Stimulated activated naive CD4-positive, alpha-beta T cell treated with Interleukin-2 at 50 U/mL for 16 hours (primary cell): ENCODE measurements around the gene STT3A.
A peak's percentile ranks its signal among the peaks of the same experiment; 100 is the strongest.

Experiments used
- DNase-seq: peaks from one replicate; lab custom pipeline; 2025; lab: John Stamatoyannopoulos, UW

The STT3A gene

GRCh38 chr11:125588505-125588904 lies 4.1 kb upstream of the STT3A start:
- no peak for DNase-seq

- peak; percentile 34 for DNase-seq
Observed at GRCh38 chr11:125591649-125592304, 875 bp upstream of the STT3A start.

DNA sequence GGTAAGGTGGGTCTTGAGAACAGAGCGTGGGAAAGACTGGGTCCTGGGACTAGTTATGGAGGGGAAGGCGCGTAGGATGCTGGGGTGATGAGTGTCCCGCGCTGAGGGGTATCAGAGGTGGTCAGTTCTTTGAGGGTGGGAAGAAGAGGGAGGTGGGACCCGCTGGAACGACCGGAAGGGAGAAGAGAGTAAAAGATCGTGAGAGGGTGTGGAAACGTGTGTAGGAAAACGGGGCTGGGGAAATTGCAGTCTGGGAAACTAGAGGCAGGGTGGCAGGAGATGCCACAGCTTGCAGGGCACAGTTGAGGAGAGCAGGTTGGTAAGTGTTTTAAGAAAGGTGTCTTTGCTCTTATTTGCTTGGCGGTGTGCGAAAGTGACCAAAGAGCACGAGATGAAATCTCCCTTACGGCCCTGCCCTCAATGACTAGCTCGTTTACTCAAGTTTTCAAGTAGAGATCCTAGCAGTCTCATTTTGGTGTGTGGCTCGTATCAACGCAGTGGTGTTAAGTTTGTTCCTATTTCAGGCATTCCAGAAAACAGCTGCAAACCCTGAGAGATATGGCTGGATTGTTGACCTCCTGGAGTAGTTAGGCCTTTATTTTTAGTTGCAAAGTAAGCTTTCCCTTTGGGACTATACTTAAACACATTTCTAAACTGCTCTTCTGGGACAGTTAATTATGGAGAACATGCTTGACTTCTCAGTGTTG lies 615 bp downstream of the STT3A start:
- no peak for DNase-seq

GRCh38 chr11:125594958-125595357 lies 2.3 kb downstream of the STT3A start:
- DNase-seq, result no peak

- no peak for DNase-seq
Observed at GRCh38 chr11:125600663-125601062, 8.0 kb downstream of the STT3A start.

DNA sequence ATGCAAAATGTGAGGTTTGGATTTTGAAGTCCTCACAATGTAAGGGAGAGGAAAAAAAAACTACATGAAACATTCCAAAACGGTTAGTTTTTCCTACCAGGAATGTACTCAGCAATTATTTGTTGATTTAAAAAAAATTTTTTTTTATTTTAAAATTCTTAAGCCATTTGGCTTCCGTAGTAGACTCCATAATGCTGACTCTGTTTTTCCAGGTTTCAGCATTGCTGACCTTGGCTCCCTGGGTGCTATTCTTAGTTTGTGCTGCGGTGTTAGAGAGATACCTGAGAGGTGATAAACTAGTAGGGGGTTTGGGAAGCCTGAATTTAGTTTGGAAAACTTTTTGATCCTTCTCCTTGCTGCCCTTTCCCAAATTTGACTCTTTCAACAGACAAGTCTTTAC lies 10.6 kb downstream of the STT3A start:
- DNase-seq, result no peak

- DNase-seq, result no peak
Observed at GRCh38 chr11:125605417-125605816, 12.8 kb downstream of the STT3A start.

DNA sequence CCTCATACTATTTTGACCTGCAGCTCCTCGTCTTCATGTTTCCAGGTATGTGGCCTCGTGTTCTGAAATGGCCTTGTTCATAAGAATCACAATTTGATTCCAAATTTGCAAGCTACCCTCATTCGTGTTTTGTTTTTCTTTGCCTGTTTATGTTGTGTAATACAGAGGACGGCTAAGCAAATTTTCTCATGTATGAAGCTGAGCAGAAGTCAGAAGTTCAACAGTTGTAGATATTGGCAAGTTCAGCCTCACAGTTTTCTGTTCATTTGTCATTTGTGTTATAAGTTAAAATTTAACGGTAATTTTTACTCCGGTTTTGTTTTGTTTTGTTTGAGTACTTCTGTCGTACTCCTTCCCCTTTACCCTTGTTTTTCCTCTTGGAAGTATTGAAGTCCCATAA lies 16.9 kb downstream of the STT3A start:
- DNase-seq, result no peak

- no peak for DNase-seq
Observed at GRCh38 chr11:125618383-125618782, 25.7 kb downstream of the STT3A start.

- no peak for DNase-seq
Observed at GRCh38 chr11:125621995-125622394, 29.3 kb downstream of the STT3A start.

DNA sequence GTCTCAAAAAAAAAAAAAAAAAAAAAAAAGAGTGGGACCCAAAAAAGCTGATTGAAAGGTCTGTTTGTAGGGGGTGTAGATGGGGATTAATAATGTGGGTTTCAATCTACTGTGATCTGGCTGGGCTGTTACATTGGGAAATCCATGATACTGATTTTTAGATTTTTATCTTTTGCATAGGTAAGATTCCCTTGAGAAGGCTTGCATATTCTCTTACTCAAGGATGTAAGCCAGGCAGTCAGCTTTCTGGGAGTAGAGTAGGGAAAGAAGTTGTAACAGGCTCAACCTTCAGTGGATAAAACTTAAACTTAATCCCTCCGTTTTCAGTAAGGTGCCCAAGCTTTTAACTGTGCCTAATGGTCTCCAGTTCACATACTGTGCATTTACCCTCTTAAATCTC lies 30.4 kb downstream of the STT3A start:
- no peak for DNase-seq

GRCh38 chr11:125624756-125625213 lies 32.1 kb downstream of the STT3A start, which contains the start of gene CHEK1:
CHEK1 (plus strand) TSS chr11:125625163; CDS start chr11:125626769, 1,606 bp downstream.
- no peak for DNase-seq

GRCh38 chr11:125625225-125625629 lies 32.6 kb downstream of the STT3A start:
- no peak for DNase-seq

GRCh38 chr11:125625630-125626287 lies 33.1 kb downstream of the STT3A start:
- peak; percentile 86 for DNase-seq

DNA sequence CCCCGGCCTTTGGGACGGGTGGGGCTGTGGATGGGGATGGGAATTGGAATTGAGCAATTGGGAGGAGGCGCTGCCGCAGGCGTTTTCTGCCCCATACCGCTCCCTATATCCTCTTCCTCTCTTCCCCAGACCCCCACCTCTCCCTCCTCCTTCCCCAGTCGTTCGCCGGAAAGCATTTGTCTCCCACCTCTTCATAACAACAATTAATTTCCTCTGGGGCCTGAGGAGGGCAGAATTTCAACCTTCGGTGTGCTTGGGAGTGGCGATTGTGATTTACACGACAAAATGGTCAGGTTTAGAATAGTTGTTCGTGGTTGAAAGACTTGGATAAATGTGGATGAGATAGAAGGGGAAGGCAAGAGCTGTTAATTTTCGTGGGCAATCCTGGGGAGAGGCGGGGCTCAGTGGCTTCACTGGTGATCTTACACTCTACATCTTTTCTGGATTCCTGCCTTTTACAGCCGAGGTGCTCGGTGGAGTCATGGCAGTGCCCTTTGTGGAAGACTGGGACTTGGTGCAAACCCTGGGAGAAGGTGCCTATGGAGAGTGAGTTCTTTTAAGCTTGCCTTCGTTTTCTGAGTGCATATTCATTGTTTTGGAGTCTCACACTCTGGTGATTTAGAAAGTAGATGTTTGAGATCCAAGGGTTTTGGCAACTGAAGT lies 33.8 kb downstream of the STT3A start:
- peak; percentile 14 for DNase-seq

GRCh38 chr11:125627236-125627910 lies 34.7 kb downstream of the STT3A start:
- DNase-seq, result no peak

DNA sequence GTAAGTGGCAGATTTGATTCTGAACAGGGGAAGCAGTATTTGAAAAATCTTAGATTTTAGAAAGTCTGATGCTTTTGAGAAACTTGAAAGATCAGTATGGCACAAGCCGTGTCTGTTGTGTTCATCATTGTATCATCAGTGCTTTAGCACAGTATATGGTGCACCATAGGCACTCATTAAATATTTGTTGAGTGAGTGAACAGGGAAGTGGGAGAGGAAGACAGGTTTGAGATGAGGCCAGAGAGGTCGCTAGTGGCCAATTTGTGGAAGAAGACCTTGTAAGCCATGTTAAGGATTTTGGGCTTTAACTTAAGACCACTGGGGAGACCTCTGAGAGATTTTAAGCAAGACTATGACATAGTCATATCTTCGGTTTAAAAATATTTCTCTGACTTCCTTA lies 45.2 kb downstream of the STT3A start:
- no peak for DNase-seq

- DNase-seq, result no peak
Observed at GRCh38 chr11:125638315-125638714, 45.7 kb downstream of the STT3A start.

- DNase-seq, result no peak
Observed at GRCh38 chr11:125645871-125646270, 53.2 kb downstream of the STT3A start.

GRCh38 chr11:125649465-125650166 lies 57.0 kb downstream of the STT3A start:
- no peak for DNase-seq

- DNase-seq, result no peak
Observed at GRCh38 chr11:125662689-125663088, 70.0 kb downstream of the STT3A start.
